SHP77 (cell line): ENCODE data around the gene ESPL1.
"Not testable (repeated sequence)": the region's sequence is repeated elsewhere in the genome, so short reads cannot be mapped to it uniquely, and the experiment has no call there.

Experiments
- DNase-seq, 2 experiments: peaks; one replicate each; lab custom pipeline; 2025; lab: John Stamatoyannopoulos, UW

ESPL1 gene

GRCh38 chr12:53300187-53300586 is 32.1 kb downstream of the ESPL1 start:
- DNase-seq = no peak

- no peak for DNase-seq
These were observed 34.8 kb downstream of the ESPL1 start for GRCh38 chr12:53302903-53303302.

- DNase-seq = no peak
These were observed 38.7 kb downstream of the ESPL1 start for GRCh38 chr12:53306826-53307225.

- DNase-seq = no peak
These were observed 40.2 kb downstream of the ESPL1 start for GRCh38 chr12:53308276-53308675.

GRCh38 chr12:53313996-53314395 is 45.9 kb downstream of the ESPL1 start:
- DNase-seq = no peak

- no peak for DNase-seq
These were observed 52.5 kb downstream of the ESPL1 start for GRCh38 chr12:53320352-53321195.

GRCh38 chr12:53324113-53324778 is 56.1 kb downstream of the ESPL1 start:
- peak; percentile 50 to 59 for DNase-seq

- peak; percentile 72 to 85 for DNase-seq
These were observed 56.8 kb downstream of the ESPL1 start for GRCh38 chr12:53324779-53325510.

GRCh38 chr12:53325511-53326061 is 57.5 kb downstream of the ESPL1 start:
- no peak for DNase-seq

- DNase-seq = no peak
These were observed 58.5 kb downstream of the ESPL1 start for GRCh38 chr12:53326460-53327185.

GRCh38 chr12:53327435-53328042 is 59.4 kb downstream of the ESPL1 start:
- no peak for DNase-seq

GRCh38 chr12:53328043-53328435 is 59.9 kb downstream of the ESPL1 start:
- DNase-seq = peak in 1 of 2 experiments; percentile 31

- DNase-seq = no peak
These were observed 62.6 kb downstream of the ESPL1 start for GRCh38 chr12:53330671-53331070.

GRCh38 chr12:53332339-53332738 is 64.2 kb downstream of the ESPL1 start:
- DNase-seq = not testable (repeated sequence)

- DNase-seq = no peak
These were observed 64.6 kb downstream of the ESPL1 start for GRCh38 chr12:53332744-53333143.

GRCh38 chr12:53333289-53333688 is 65.2 kb downstream of the ESPL1 start:
- DNase-seq = no peak

- DNase-seq = no peak
These were observed 65.7 kb downstream of the ESPL1 start for GRCh38 chr12:53333845-53334244.

GRCh38 chr12:53334822-53335221 is 66.7 kb downstream of the ESPL1 start:
- DNase-seq = no peak

- no peak for DNase-seq
These were observed 68.1 kb downstream of the ESPL1 start, which contains the start of gene SP7 for GRCh38 chr12:53336181-53336681. Gene SP7, minus strand, starts transcription at chr12:53336354. Its CDS starts 708 bp downstream, at chr12:53335646.

GRCh38 chr12:53338017-53338416 is 69.9 kb downstream of the ESPL1 start:
- no peak for DNase-seq

GRCh38 chr12:53338916-53339315 is 70.8 kb downstream of the ESPL1 start:
- DNase-seq = no peak
